Endothelial cell of umbilical vein (primary cell): ENCODE data around the gene AKT3. TPM values are rescaled to one million over a fixed set of nuclear protein-coding genes. Genes with fewer than 3 reads are reported as not detected.

Experiments used
- BruUV-seq: library from RNA; stranded (reverse); fragments of 400-500 nt; replicated peaks from 2 replicates; lab custom pipeline; 2021; lab: Mats Ljungman, UMichigan
- CTCF ChIA-PET: fragments of 300-600, 350-600 bp; sonication (Branson Sonifier 250); formaldehyde crosslinking; loops from one replicate; lab custom pipeline; 2021; ENCODE audit warnings: antibody characterized with exemption, inconsistent platforms; lab: Charles Lee
- POLR2A ChIA-PET: fragments of 300-600, 350-600 bp; sonication (Branson Sonifier 250); formaldehyde crosslinking; loops from one replicate; lab custom pipeline; 2021; ENCODE audit warnings: antibody characterized with exemption, inconsistent platforms; lab: Charles Lee
- DNase-seq: peaks from one replicate; pipeline ENCODE4 v3.0.0-alpha.2; 2011; ENCODE audit warnings: low read depth, low spot score
- FAIRE-seq: peaks from 2 replicates; lab custom pipeline; 2011; peaks lifted over from hg19 to GRCh38; lab: Jason Lieb, UNC
- H2AFZ ChIP-seq: 2 replicates; pipeline ENCODE4 v1.6.0; 2012; ENCODE audit warnings: low read depth, low read length, control low read depth, inconsistent platforms
- H3K27ac ChIP-seq: 2 replicates; pipeline ENCODE4 v1.5.1; 2011; ENCODE audit warnings: low read depth, mild to moderate bottlenecking, control low read depth, low read length, moderate library complexity; ENCODE audit not compliant: insufficient read depth
- H3K27me3 ChIP-seq, 2 experiments: 2 replicates each; pipeline versions ENCODE4 v1.6.0 to v1.6.1; 2011; ENCODE audit warnings: low read length in 2 of 2, mixed read lengths in 1 of 2; ENCODE audit not compliant: control insufficient read depth in 2 of 2, insufficient read depth in 2 of 2
- H3K36me3 ChIP-seq, 2 experiments: 2 replicates in 1 of 2; 3 replicates in 1 of 2; pipeline ENCODE4 v1.5.1; 2011; ENCODE audit warnings: low read length in 2 of 2, mild to moderate bottlenecking in 1 of 2, moderate library complexity in 1 of 2; ENCODE audit not compliant: control insufficient read depth in 2 of 2, insufficient read depth in 2 of 2; ENCODE audit errors: extremely low read depth in 1 of 2
- H3K4me1 ChIP-seq: 3 replicates; pipeline ENCODE4 v1.5.1; 2011; ENCODE audit warnings: mild to moderate bottlenecking, low read length; ENCODE audit not compliant: control insufficient read depth, insufficient read depth; ENCODE audit errors: extremely low read depth
- H3K4me2 ChIP-seq: 2 replicates; pipeline ENCODE4 v1.6.1; 2011; ENCODE audit warnings: low read length, control low read depth, mixed read lengths; ENCODE audit not compliant: insufficient read depth
- H3K4me3 ChIP-seq, 3 experiments: fragments of 200-600 bp in 1 of 3; sonication (generic), shearing (Covaris generic) in 1 of 3; replicated peaks in 1 of 3; 2 replicates each; pipeline ENCODE4 v1.5.1; 2011 to 2016; ENCODE audit warnings: control low read depth in 3 of 3, low read length in 3 of 3, mild to moderate bottlenecking in 2 of 3, inconsistent platforms in 1 of 3, low read depth in 1 of 3, moderate library complexity in 1 of 3; ENCODE audit not compliant: insufficient read depth in 1 of 3
- H3K79me2 ChIP-seq: 2 replicates; pipeline ENCODE4 v1.6.0; 2012; ENCODE audit warnings: low read length, inconsistent platforms; ENCODE audit not compliant: control insufficient read depth, insufficient read depth
- H3K9ac ChIP-seq: replicated peaks from 2 replicates; pipeline ENCODE3; 2011; ENCODE audit warnings: low read length, control low read depth; ENCODE audit not compliant: insufficient read depth; ENCODE audit errors: extremely low read depth
- H3K9me1 ChIP-seq: replicated peaks from 3 replicates; pipeline ENCODE4 v1.6.0; 2011; ENCODE audit warnings: mild to moderate bottlenecking, low read length; ENCODE audit not compliant: control insufficient read depth, insufficient read depth; ENCODE audit errors: extremely low read depth
- H3K9me3 ChIP-seq: replicated peaks from 2 replicates; pipeline ENCODE4 v1.5.1; 2012; ENCODE audit warnings: low read length, inconsistent platforms; ENCODE audit not compliant: control insufficient read depth, insufficient read depth
- H4K20me1 ChIP-seq: replicated peaks from 2 replicates; pipeline ENCODE3; 2011; ENCODE audit warnings: mild to moderate bottlenecking, low read length; ENCODE audit not compliant: control insufficient read depth, insufficient read depth; ENCODE audit errors: extremely low read depth
- EZH2 ChIP-seq: IDR thresholded peaks from 2 replicates; pipeline ENCODE4 v1.6.1; 2012; ENCODE audit warnings: borderline replicate concordance, low read depth, mild to moderate bottlenecking, moderate library complexity, low read length, inconsistent platforms; ENCODE audit not compliant: severe bottlenecking
- FOS ChIP-seq: IDR thresholded peaks from 2 replicates; pipeline ENCODE4 v1.6.1; 2011; ENCODE audit warnings: mild to moderate bottlenecking, low read length, moderate library complexity, borderline replicate concordance; ENCODE audit not compliant: insufficient read depth
- GATA2 ChIP-seq: IDR thresholded peaks from 2 replicates; pipeline ENCODE4 v1.7.0; 2011; ENCODE audit warnings: low read depth, mild to moderate bottlenecking, moderate library complexity, mixed read lengths, low read length; ENCODE audit not compliant: insufficient read length, insufficient read depth
- JUN ChIP-seq: IDR thresholded peaks from 2 replicates; pipeline ENCODE4 v1.6.1; 2011; ENCODE audit warnings: borderline replicate concordance, low read depth; ENCODE audit not compliant: insufficient read length, insufficient read depth
- MYC ChIP-seq: IDR thresholded peaks from one replicate; pipeline ENCODE4 v1.6.1; 2011; ENCODE audit warnings: mild to moderate bottlenecking, low read depth, low read length
- POLR2A ChIP-seq: IDR thresholded peaks from 2 replicates; pipeline ENCODE4 v1.6.1; 2012; ENCODE audit warnings: low read depth, mild to moderate bottlenecking, control low read depth, low read length
- POLR2AphosphoS5 ChIP-seq: IDR thresholded peaks from 2 replicates; pipeline ENCODE4 v1.6.1; 2012; ENCODE audit warnings: low read depth, mild to moderate bottlenecking, control low read depth, low read length, moderate library complexity; ENCODE audit not compliant: insufficient read depth
- dilution Hi-C: fragments of 300-500 bp; cut with MboI; formaldehyde crosslinking; loops from one replicate; pipeline ENCODE4 v1.15.0; 2019; ENCODE audit warnings: low sequenced_read_pairs; ENCODE audit not compliant: extremely low pct_ligation_motif_present
- intact Hi-C: fragments of 100-400 bp; cut with micrococcal nuclease; formaldehyde crosslinking; loops from one replicate; pipeline ENCODE4 v1.10.0; 2022
- polyA plus RNA-seq, 4 experiments: library from polyadenylated mRNA; depleted of rRNA in 3 of 4; stranded (reverse) in 3 of 4; unstranded in 1 of 4; fragments of >200 nt; gene quantifications; 2 replicates each; pipeline versions ENCODE4 v1.2.1 to v1.2.3, GENCODE V29; 2011 to 2012; ENCODE audit warnings: missing spikeins in 1 of 4
- total RNA-seq: library from RNA; stranded (reverse); gene quantifications from 2 replicates; pipeline ENCODE4 v1.2.3, GENCODE V29; 2021
- TF ChIP-seq, protein P1 (sequence below), 2 donors: IDR thresholded peaks; 1 replicate in 1 of 2; 2 replicates in 1 of 2; pipeline ENCODE4 v1.5.1; 2011; ENCODE audit warnings: low read length in 2 of 2, mild to moderate bottlenecking in 2 of 2, moderate library complexity in 2 of 2, control low read depth in 1 of 2, inconsistent platforms in 1 of 2, low read depth in 1 of 2; ENCODE audit not compliant: insufficient read depth in 1 of 2; ENCODE audit errors: extremely low read depth in 1 of 2
- TF ChIP-seq, protein P2 (sequence below): IDR thresholded peaks from 2 replicates; pipeline ENCODE4 v1.6.1; 2011; ENCODE audit not compliant: insufficient read depth, insufficient read length

The AKT3 gene
- total and polyA plus RNA-seq, 2 donors (not counting 3 experiments of a cell fraction or from before 2014, with no cell fraction given), result 20.6 to 97.1 TPM

DNA sequence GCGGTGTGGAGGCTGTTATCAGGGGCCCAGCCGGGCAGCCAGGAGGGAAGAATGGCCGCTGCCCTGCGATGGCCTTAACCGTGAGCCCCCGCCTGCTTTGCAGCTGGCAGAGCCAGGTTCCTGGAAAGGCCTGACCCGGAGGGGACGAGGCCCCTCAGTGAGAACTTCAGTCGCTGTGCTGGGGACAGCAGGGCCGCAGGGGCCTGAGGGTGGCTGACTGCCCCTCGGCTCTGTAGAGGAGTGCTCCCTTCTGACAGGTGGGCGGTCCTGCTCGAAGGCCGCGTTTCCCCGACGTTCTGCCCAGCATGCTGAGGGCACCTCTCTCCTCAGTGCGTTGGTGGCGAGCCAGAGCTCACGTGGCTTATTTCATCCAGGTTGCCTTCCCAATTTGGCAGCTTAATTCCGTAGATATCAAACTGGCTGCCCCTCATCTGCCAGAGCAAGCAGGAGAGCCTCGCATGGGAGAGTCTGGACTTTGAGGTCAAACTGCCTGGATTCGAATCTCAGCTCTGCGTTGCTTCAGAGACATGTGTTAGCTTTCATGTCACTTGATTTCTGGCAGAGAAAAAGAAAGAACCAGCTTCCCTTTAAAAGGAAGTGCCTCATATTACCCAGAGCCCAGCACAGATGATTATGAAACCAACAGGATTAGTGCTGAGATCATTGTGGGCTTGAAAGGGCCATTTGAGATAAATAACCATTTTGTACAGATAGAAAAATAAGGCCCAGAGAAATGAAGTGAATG lies 354.4 kb downstream of the AKT3 start:
- ChIA-PET CTCF (no interaction called here), POLR2A (no interaction called here)
- dilution Hi-C loops (no loop called here), intact Hi-C loops (no loop called here)
- DNase-seq, result no peak
- no peaks in the 10 kb centered on the region for H3K9me1 ChIP-seq
- H3K36me3 ChIP-seq, result peaks cover 0 to 5% of the 10 kb centered on the region in 2 experiments
- no peak for FAIRE-seq
- H2AFZ ChIP-seq, result no peak overlapping the region
- H3K4me1 ChIP-seq, result no peaks in the 10 kb centered on the region
- no peak overlapping the region for H3K9ac ChIP-seq
- H3K79me2 ChIP-seq, result no peaks in the 10 kb centered on the region
- H3K9me3 ChIP-seq, result no peaks in the 10 kb centered on the region
- no peak overlapping the region for H3K27ac ChIP-seq
- BruUV-seq, result no TSS peak
- no peak overlapping the region for H3K4me3 ChIP-seq
- H4K20me1 ChIP-seq, result no peaks in the 10 kb centered on the region
- no peak overlapping the region for H3K4me2 ChIP-seq
- H3K27me3 ChIP-seq, result no peaks in the 10 kb centered on the region
- TF ChIP-seq, protein P1, sequence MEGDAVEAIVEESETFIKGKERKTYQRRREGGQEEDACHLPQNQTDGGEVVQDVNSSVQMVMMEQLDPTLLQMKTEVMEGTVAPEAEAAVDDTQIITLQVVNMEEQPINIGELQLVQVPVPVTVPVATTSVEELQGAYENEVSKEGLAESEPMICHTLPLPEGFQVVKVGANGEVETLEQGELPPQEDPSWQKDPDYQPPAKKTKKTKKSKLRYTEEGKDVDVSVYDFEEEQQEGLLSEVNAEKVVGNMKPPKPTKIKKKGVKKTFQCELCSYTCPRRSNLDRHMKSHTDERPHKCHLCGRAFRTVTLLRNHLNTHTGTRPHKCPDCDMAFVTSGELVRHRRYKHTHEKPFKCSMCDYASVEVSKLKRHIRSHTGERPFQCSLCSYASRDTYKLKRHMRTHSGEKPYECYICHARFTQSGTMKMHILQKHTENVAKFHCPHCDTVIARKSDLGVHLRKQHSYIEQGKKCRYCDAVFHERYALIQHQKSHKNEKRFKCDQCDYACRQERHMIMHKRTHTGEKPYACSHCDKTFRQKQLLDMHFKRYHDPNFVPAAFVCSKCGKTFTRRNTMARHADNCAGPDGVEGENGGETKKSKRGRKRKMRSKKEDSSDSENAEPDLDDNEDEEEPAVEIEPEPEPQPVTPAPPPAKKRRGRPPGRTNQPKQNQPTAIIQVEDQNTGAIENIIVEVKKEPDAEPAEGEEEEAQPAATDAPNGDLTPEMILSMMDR (IDR thresholded peaks at IDR 0.05; ENCODE audit: extremely low read depth in 1 of 2, insufficient read depth in 1 of 2, low read depth in 1 of 2, low read length in 2 of 2), result no peak
- TF ChIP-seq GATA2 (no peak), POLR2AphosphoS5 (no peak), EZH2 (no peak), MYC (no peak), JUN (no peak), FOS (no peak), POLR2A (no peak)
- TF ChIP-seq, protein P2, sequence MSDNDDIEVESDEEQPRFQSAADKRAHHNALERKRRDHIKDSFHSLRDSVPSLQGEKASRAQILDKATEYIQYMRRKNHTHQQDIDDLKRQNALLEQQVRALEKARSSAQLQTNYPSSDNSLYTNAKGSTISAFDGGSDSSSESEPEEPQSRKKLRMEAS, result no peak
